HFFc6 (cell line): ENCODE measurements around the gene PIAS4. TPM values are rescaled to one million over a fixed set of nuclear protein-coding genes. Genes with fewer than 3 reads are reported as not detected.
"Not testable (repeated sequence)": the region's sequence is repeated elsewhere in the genome, so short reads cannot be mapped to it uniquely, and the experiment has no call there.

ENCODE experiments used
- DNase-seq: peaks from one replicate; pipeline ENCODE4 v3.0.0-alpha.2; 2018
- H3K27ac Mint-ChIP-seq: 2 replicates; pipeline ENCODE4 v1.8.0; 2020; ENCODE audit warnings: mild to moderate bottlenecking, mixed read lengths
- H3K27me3 Mint-ChIP-seq: 2 replicates; pipeline ENCODE4 v1.8.0; 2021; ENCODE audit warnings: mild to moderate bottlenecking, moderate library complexity, mixed read lengths; ENCODE audit not compliant: insufficient read depth
- H3K36me3 Mint-ChIP-seq: 2 replicates; pipeline ENCODE4 v1.8.0; 2021; ENCODE audit warnings: low read depth, mixed read lengths
- H3K4me1 Mint-ChIP-seq: 2 replicates; pipeline ENCODE4 v1.8.0; 2020; ENCODE audit warnings: low read depth, mixed read lengths
- H3K4me3 Mint-ChIP-seq: 2 replicates; pipeline ENCODE4 v1.8.0; 2020; ENCODE audit warnings: mild to moderate bottlenecking, moderate library complexity, mixed read lengths
- H3K9me3 Mint-ChIP-seq: 2 replicates; pipeline ENCODE4 v1.8.0; 2020; ENCODE audit warnings: mild to moderate bottlenecking, mixed read lengths
- total RNA-seq, 6 experiments: library from RNA; stranded (reverse); fragmentation: NEBNext Ultra II Directional; extraction: Animal tissue kit (Norgen Biotek cat#: 25700); gene quantifications; 2 replicates in 1 of 6; 3 replicates in 5 of 6; pipeline ENCODE4 v1.2.3, GENCODE V29; 2021
- TF ChIP-seq, protein P1 (sequence below): fragments of 200-600 bp; sonication (generic); IDR thresholded peaks from 2 replicates; pipeline ENCODE4 v1.5.0; 2021; ENCODE audit warnings: antibody characterized with exemption, mild to moderate bottlenecking

Gene PIAS4
- total RNA-seq, 6 experiments from 2014 or later = 20.0 to 26.0 (median 23.3) TPM

DNA sequence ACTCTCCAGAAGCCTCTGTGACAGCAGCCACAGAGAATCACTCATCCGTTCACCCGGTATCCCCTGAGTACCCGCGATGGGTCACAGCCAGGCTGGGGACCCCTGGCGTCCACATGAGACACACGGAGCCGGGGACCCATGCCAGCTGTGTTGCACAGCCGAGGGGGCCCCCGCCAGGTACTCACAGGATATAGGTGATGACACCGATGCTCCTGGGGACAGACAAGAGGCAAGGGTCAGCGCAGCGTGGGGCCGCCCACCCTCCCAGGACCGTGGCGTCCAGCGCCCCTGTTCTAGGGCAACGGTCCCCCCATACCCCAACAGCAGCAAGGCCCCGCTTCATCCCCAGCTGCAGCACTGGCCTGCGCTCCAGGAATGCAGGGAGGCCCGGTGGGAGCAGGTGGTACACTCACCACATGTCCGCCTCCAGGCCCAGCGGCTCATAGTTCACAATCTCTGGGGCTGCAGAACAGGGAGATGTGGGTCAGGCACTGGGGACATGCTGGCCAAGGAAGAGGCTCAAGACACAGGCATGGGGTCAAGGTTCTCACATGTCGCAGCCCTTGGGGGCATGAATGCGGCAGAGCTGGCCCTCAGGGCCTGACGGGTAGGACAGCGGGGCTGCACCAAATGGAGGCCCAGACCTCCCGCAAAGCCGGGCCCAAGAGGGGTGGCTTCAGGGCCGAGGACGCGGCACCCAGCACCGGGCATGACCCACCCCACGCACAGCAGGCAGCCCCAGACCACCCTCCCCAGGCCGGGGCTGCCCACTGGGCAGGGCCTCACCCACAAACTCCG is 43.9 kb upstream of the PIAS4 start:
- peaks cover 13% of the 10 kb centered on the region for H3K4me1 Mint-ChIP-seq
- H3K27ac Mint-ChIP-seq = no peak overlapping the region
- H3K9me3 Mint-ChIP-seq = no peaks in the 10 kb centered on the region
- TF ChIP-seq, protein P1, sequence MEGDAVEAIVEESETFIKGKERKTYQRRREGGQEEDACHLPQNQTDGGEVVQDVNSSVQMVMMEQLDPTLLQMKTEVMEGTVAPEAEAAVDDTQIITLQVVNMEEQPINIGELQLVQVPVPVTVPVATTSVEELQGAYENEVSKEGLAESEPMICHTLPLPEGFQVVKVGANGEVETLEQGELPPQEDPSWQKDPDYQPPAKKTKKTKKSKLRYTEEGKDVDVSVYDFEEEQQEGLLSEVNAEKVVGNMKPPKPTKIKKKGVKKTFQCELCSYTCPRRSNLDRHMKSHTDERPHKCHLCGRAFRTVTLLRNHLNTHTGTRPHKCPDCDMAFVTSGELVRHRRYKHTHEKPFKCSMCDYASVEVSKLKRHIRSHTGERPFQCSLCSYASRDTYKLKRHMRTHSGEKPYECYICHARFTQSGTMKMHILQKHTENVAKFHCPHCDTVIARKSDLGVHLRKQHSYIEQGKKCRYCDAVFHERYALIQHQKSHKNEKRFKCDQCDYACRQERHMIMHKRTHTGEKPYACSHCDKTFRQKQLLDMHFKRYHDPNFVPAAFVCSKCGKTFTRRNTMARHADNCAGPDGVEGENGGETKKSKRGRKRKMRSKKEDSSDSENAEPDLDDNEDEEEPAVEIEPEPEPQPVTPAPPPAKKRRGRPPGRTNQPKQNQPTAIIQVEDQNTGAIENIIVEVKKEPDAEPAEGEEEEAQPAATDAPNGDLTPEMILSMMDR = no peak
- no peak for DNase-seq
- no peak overlapping the region for H3K4me3 Mint-ChIP-seq
- peaks cover 4% of the 10 kb centered on the region for H3K27me3 Mint-ChIP-seq
- peaks cover 14% of the 10 kb centered on the region for H3K36me3 Mint-ChIP-seq

- no peaks in the 10 kb centered on the region for H3K9me3 Mint-ChIP-seq
- no peak overlapping the region; the same call in 1 of the 2 replicates for H3K27ac Mint-ChIP-seq
- H3K4me3 Mint-ChIP-seq = no peak overlapping the region
Observed at GRCh38 chr19:3964256-3965194, 43.0 kb upstream of the PIAS4 start.

GRCh38 chr19:3966051-3967017 is 41.2 kb upstream of the PIAS4 start:
- H3K27ac Mint-ChIP-seq = peak overlapping the region; percentile 70
- peaks cover 25% of the 10 kb centered on the region for H3K27me3 Mint-ChIP-seq
- peaks cover 30% of the 10 kb centered on the region for H3K4me1 Mint-ChIP-seq
- H3K4me3 Mint-ChIP-seq = peak overlapping the region; percentile 32; the same call in 1 of the 2 replicates
- peaks cover 12% of the 10 kb centered on the region; the same call in 1 of the 2 replicates for H3K9me3 Mint-ChIP-seq
- DNase-seq = no peak
- peaks cover 34% of the 10 kb centered on the region for H3K36me3 Mint-ChIP-seq
- TF ChIP-seq, protein P1 = no peak

More at GRCh38 chr19:3964256-3965194, 43.0 kb upstream of the PIAS4 start:
- H3K4me1 Mint-ChIP-seq = peaks cover 22% of the 10 kb centered on the region
- TF ChIP-seq, protein P1 = no peak
- H3K27me3 Mint-ChIP-seq = peaks cover 9% of the 10 kb centered on the region
- peaks cover 23% of the 10 kb centered on the region for H3K36me3 Mint-ChIP-seq
- no peak for DNase-seq

DNA sequence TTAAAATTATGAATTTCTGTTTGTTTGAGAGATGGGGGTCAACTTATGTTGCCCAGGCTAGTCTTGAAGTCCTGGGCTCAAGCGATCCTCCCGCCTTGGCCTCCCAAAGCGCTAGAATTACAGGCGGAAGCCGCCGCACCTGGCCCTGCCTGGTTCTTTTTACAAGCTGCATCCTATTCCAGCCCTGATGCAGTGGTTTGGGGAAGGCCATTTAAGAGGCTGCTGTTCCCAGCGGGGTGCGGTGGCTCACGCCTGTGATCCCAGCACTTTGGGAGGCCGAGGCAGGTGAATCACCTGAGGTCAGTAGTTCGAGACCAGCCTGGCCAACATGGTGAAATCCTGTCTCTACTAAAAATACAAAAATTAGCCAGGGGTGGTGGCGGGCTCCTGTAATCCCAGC is 39.6 kb upstream of the PIAS4 start:
- Mint-ChIP-seq H3K9me3 (peaks cover 13% of the 10 kb centered on the region; the same call in 1 of the 2 replicates), H3K27ac (peak overlapping the region; percentile 97), H3K36me3 (peaks cover 34% of the 10 kb centered on the region), H3K4me1 (peaks cover 30% of the 10 kb centered on the region), H3K4me3 (peak overlapping the region; percentile 96), H3K27me3 (peaks cover 37% of the 10 kb centered on the region)
- DNase-seq = not testable (repeated sequence)

- Mint-ChIP-seq H3K36me3 (peaks cover 34% of the 10 kb centered on the region), H3K9me3 (peaks cover 13% of the 10 kb centered on the region; the same call in 1 of the 2 replicates), H3K4me3 (peak overlapping the region; percentile 96), H3K27me3 (peaks cover 37% of the 10 kb centered on the region), H3K27ac (peak overlapping the region; percentile 97), H3K4me1 (peaks cover 30% of the 10 kb centered on the region)
- TF ChIP-seq, protein P1 = no peak
- peak; percentile 99 for DNase-seq
Observed at GRCh38 chr19:3968556-3969434, 38.7 kb upstream of the PIAS4 start.
